ENCODE data around the gene RDH14.

DNA sequence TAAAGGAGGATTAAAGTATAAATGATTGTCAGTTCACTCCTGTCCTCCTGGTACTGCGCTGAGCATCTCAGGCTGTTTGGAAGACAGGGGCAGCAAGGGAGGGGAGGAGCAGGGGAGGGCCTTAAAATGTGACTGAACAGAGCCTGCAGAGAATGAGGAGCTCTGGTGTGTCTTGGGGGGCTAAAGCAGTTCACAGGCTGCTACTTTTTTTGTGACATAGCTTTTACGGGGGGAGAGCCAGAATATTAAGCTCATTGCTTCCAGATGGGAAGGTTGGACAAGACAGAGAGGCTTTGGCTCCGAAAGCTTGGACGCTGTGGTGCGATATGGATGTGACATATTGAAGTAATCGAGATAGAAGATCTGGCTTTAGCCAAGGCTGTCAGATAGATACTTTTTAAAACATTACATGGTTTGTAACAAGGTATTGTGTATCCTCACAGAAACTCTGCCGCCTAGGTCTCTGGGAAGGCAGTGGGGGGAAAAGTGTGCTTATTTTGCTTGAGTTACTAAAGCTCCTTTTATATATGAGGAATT is 40.5 kb downstream of the RDH14 start:
- TF ChIP-seq CTCF (conservative IDR thresholded peaks at IDR 0.05; ENCODE audit: low read depth, low read length) (no peak), CHD1 (IDR thresholded peaks at IDR 0.05; ENCODE audit: low read depth, low read length) (no peak), MAFK (IDR thresholded peaks at IDR 0.05; ENCODE audit: low read depth, low read length) (no peak), POLR2A (IDR thresholded peaks at IDR 0.05; ENCODE audit: low read depth, low read length) (no peak), FOS (IDR thresholded peaks at IDR 0.05; ENCODE audit: low read depth, low read length) (no peak), RAD21 (IDR thresholded peaks at IDR 0.05; ENCODE audit: low read length) (no peak), RCOR1 (IDR thresholded peaks at IDR 0.05; ENCODE audit: insufficient replicate concordance, low read length) (no peak), SMC3 (IDR thresholded peaks at IDR 0.05; ENCODE audit: low read depth, low read length) (no peak), NFE2L2 (IDR thresholded peaks at IDR 0.05; ENCODE audit: low read depth, low read length) (no peak), RFX5 (IDR thresholded peaks at IDR 0.05; ENCODE audit: low read depth, low read length) (no peak)
- TF ChIP-seq, protein P1, sequence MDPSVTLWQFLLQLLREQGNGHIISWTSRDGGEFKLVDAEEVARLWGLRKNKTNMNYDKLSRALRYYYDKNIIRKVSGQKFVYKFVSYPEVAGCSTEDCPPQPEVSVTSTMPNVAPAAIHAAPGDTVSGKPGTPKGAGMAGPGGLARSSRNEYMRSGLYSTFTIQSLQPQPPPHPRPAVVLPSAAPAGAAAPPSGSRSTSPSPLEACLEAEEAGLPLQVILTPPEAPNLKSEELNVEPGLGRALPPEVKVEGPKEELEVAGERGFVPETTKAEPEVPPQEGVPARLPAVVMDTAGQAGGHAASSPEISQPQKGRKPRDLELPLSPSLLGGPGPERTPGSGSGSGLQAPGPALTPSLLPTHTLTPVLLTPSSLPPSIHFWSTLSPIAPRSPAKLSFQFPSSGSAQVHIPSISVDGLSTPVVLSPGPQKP (IDR thresholded peaks at IDR 0.05; ENCODE audit: borderline replicate concordance, low read depth, low read length) = no peak
- TF ChIP-seq, protein P2, sequence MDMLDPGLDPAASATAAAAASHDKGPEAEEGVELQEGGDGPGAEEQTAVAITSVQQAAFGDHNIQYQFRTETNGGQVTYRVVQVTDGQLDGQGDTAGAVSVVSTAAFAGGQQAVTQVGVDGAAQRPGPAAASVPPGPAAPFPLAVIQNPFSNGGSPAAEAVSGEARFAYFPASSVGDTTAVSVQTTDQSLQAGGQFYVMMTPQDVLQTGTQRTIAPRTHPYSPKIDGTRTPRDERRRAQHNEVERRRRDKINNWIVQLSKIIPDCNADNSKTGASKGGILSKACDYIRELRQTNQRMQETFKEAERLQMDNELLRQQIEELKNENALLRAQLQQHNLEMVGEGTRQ (IDR thresholded peaks at IDR 0.05; ENCODE audit: low read depth, low read length) = no peak

Measured in IMR-90 (cell line).